Sigmoid colon (tissue), 7 donors: Measurements from ENCODE around the gene TMPRSS6. TPM values are rescaled to one million over a fixed set of nuclear protein-coding genes. Genes with fewer than 3 reads are reported as not detected.

Experiments
- DNase-seq: peaks from one replicate; pipeline ENCODE4 v3.0.0-alpha.2; 2019
- H3K27ac ChIP-seq, 4 donors: fragments of 200-600 bp; sonication (generic); one replicate each; pipeline ENCODE4 v1.5.1; 2016 to 2019; ENCODE audit warnings: mild to moderate bottlenecking in 1 of 4
- H3K27me3 ChIP-seq, 3 donors: fragments of 200-600 bp; sonication (generic); one replicate each; pipeline ENCODE4 v1.5.1; 2019; ENCODE audit warnings: mild to moderate bottlenecking in 1 of 3
- H3K36me3 ChIP-seq, 4 donors: fragments of 200-600 bp; sonication (generic); one replicate each; pipeline ENCODE4 v1.5.1; 2016 to 2019
- H3K4me1 ChIP-seq, 4 donors: fragments of 200-600 bp; sonication (generic); one replicate each; pipeline ENCODE4 v1.5.1; 2017 to 2019
- H3K4me3 ChIP-seq, 4 donors: fragments of 200-600 bp; sonication (generic); one replicate each; pipeline ENCODE4 v1.5.1; 2017 to 2019; ENCODE audit warnings: mild to moderate bottlenecking in 2 of 4, moderate library complexity in 1 of 4
- H3K9me3 ChIP-seq, 4 donors: fragments of 200-600 bp in 3 of 4; sonication (generic) in 3 of 4; one replicate each; pipeline versions ENCODE4 v1.5.1 to v1.6.1; 2013 to 2019
- CTCF ChIP-seq, 4 experiments: fragments of 450-650 bp in 3 of 4; fragments of 200-600 bp in 1 of 4; IDR thresholded peaks; one replicate each; pipeline ENCODE4 v1.5.1; 2016 to 2019; ENCODE audit warnings: antibody characterized with exemption in 4 of 4, mild to moderate bottlenecking in 3 of 4, moderate library complexity in 2 of 4
- EP300 ChIP-seq, 4 donors: sonication (generic); formaldehyde crosslinking; IDR thresholded peaks; one replicate each; pipeline ENCODE4 v1.6.1; 2017; ENCODE audit warnings: antibody characterized with exemption in 4 of 4
- POLR2A ChIP-seq, 2 donors: fragments of 450-650 bp; IDR thresholded peaks; one replicate each; pipeline ENCODE4 v1.6.1; 2016; ENCODE audit warnings: antibody characterized with exemption in 2 of 2, mild to moderate bottlenecking in 2 of 2, moderate library complexity in 2 of 2
- POLR2AphosphoS5 ChIP-seq, 4 donors: sonication (generic); formaldehyde crosslinking; IDR thresholded peaks; one replicate each; pipeline ENCODE4 v1.6.1; 2017; ENCODE audit warnings: antibody characterized with exemption in 4 of 4
- WGBS, 2 donors: extraction: QIAGEN DNeasy Blood & Tissue Kit; methylation state at CpG; one replicate each; pipeline ENCODE4 v1.1.7; 2013; 5-methylcytosine and 5-hydroxymethylcytosine counted together
- intact Hi-C: fragments of 100-400 bp; cut with DNase I; formaldehyde crosslinking; loops from one replicate; pipeline ENCODE4 v1.15.1; 2023
- polyA plus RNA-seq, 3 donors: library from polyadenylated mRNA; stranded (reverse); fragments of 200-250 nt; gene quantifications; one replicate each; pipeline ENCODE4 v1.2.3, GENCODE V29; 2013
- total RNA-seq, 4 donors: library from RNA; depleted of rRNA; stranded (reverse); fragments of >200 nt; gene quantifications; one replicate each; pipeline ENCODE4 v1.1.0, GENCODE V29; 2016
- donor health status: healthy with polysubstance abuse.
- donor health status: Bipolar disorder and iron deficiency.
- donor health status: healthy.

TMPRSS6 gene
- total and polyA plus RNA-seq, 7 donors: 0.79 to 1.8 TPM; not detected in 5

GRCh38 chr22:37024339-37025157 lies 85.0 kb downstream of the TMPRSS6 start:
- intact Hi-C loops: no loop called here
- TF ChIP-seq POLR2A (IDR thresholded peaks at IDR 0.05) (no peak), EP300 (IDR thresholded peaks at IDR 0.05) (no peak), CTCF (IDR thresholded peaks at IDR 0.05) (no peak), POLR2AphosphoS5 (IDR thresholded peaks at IDR 0.05) (no peak)
- 61 to 89% methylated on average over 71 of the region's 71 CpGs for WGBS, 2 donors
- no peak for DNase-seq
- Histone ChIP-seq H3K27ac (no peak overlapping the region), H3K9me3 (no peaks in the 10 kb centered on the region), H3K4me3 (no peak overlapping the region), H3K27me3 (no peaks in the 10 kb centered on the region), H3K4me1 (peaks cover 0 to 28% (median 21%) of the 10 kb centered on the region in 4 donors), H3K36me3 (peaks cover 4 to 56% (median 29%) of the 10 kb centered on the region in 4 donors)

DNA sequence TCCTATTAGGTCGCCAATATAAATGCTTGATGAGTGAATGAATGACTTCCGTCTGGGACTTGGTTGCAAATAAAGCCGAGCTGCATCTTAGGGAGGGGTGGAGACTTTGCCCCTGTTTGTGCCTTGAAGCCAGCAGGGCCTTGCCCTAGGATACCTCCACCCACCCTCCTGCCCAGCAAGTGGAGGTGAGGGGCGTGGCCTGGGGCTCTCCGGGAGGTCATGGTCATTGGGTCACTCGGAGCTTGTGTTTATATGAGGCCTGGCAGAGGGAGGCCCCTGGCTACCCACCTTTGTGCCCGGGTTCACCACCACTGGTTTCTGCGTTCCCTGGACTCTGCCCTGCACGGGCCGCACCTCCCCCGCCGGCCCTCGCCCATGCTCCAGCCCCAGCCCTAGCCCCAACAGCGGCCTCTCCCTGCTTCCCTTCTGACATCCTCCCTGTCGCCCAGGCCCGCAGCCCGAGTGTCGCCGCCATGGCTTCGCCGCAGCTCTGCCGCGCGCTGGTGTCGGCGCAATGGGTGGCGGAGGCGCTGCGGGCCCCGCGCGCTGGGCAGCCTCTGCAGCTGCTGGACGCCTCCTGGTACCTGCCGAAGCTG lies 85.7 kb downstream of the TMPRSS6 start:
- TF ChIP-seq POLR2AphosphoS5 (IDR thresholded peaks at IDR 0.05): no peak
- no peak for TF ChIP-seq POLR2A (IDR thresholded peaks at IDR 0.05)
- TF ChIP-seq CTCF (IDR thresholded peaks at IDR 0.05): no peak
- TF ChIP-seq EP300 (IDR thresholded peaks at IDR 0.05): no peak
- Histone ChIP-seq H3K4me1 (peaks cover 0 to 28% (median 21%) of the 10 kb centered on the region in 4 donors), H3K27ac (no peak overlapping the region), H3K9me3 (no peaks in the 10 kb centered on the region), H3K36me3 (peaks cover 4 to 49% (median 22%) of the 10 kb centered on the region in 4 donors), H3K27me3 (no peaks in the 10 kb centered on the region), H3K4me3 (no peak overlapping the region)
- DNase-seq: no peak
- intact Hi-C loops: no loop called here
- 49 to 73% methylated on average over 34 of the region's 34 CpGs for WGBS, 2 donors

DNA sequence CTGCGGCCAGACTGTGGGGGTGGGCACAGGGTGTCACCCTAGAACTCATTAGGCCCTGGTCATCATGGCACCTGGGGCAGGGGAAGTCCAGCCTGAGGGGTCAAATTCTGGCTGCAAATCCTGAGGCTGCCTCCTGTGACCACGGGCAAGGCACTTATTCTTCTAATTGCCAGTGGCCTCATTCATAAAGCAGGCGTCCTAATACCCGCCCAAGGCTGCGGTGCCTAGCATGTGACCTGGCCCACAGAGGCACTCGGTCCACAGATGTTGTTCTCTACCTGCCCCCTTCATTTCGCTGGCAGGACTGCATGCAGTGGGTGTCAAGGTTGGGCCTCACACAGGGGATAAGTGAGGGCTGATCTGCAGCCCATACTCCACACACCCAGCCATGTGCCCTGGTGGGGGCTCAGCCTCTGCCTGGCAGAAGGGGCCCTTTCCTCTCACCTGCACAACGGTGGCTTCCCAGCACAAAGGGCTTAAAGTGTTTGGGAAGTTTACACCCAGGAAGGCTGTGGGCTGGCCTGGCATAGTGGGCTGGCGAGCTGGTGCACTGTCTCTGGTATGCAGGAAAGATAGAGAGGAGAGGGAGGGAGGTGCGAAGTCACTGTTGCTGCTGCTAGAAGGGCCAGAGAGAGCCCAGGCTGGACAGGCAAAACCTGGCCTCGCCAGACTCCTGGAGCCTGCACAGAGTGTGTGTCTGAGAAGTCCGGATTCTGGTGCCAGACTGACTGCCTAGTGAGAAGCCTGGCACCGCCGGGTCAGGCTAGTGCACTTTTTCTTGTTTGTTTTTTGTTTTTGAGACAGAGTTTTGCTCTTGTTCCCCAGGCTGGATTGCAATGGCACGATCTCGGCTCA lies 86.8 kb downstream of the TMPRSS6 start:
- Histone ChIP-seq H3K27me3 (no peaks in the 10 kb centered on the region), H3K4me1 (peaks cover 0 to 39% (median 30%) of the 10 kb centered on the region in 4 donors), H3K4me3 (no peak overlapping the region), H3K36me3 (peaks cover 4 to 39% (median 18%) of the 10 kb centered on the region in 4 donors), H3K9me3 (no peaks in the 10 kb centered on the region), H3K27ac (no peak overlapping the region)
- no peak for DNase-seq
- WGBS, 2 donors: 37 to 71% methylated on average over 16 of the region's 16 CpGs
- TF ChIP-seq POLR2A (IDR thresholded peaks at IDR 0.05): no peak
- no peak for TF ChIP-seq EP300 (IDR thresholded peaks at IDR 0.05)
- TF ChIP-seq POLR2AphosphoS5 (IDR thresholded peaks at IDR 0.05): no peak
- no peak for TF ChIP-seq CTCF (IDR thresholded peaks at IDR 0.05)
- intact Hi-C loops: no loop called here

- intact Hi-C loops: loop anchor here (2.0 kb wide), 1 partner anchor 29 kb away; the partner anchor contains the start of gene KCTD17
These were observed 87.6 kb downstream of the TMPRSS6 start for GRCh38 chr22:37021710-37022482.

More at GRCh38 chr22:37021710-37022482, 87.6 kb downstream of the TMPRSS6 start:
- Histone ChIP-seq H3K9me3 (no peaks in the 10 kb centered on the region), H3K4me1 (peaks cover 0 to 47% (median 38%) of the 10 kb centered on the region in 4 donors), H3K27ac (no peak overlapping the region), H3K27me3 (no peaks in the 10 kb centered on the region), H3K4me3 (no peak overlapping the region), H3K36me3 (peaks cover under 1 to 31% (median 10%) of the 10 kb centered on the region in 4 donors)
- WGBS, 2 donors: 21 to 60% methylated on average over 13 of the region's 13 CpGs
- DNase-seq: no peak
- TF ChIP-seq CTCF (IDR thresholded peaks at IDR 0.05) (peak in 3 of 4 experiments; percentile 51 to 58 (median 57)), POLR2A (IDR thresholded peaks at IDR 0.05) (no peak)
